Psoas muscle (tissue), 8 donors: ENCODE measurements around the gene MTA3. TPM values are rescaled to one million over a fixed set of nuclear protein-coding genes. Genes with fewer than 3 reads are reported as not detected.

ENCODE experiments used
- ATAC-seq, 4 donors: fragments of 200-7000 bp; cut with Tn5 transposase; one replicate each; pipeline ENCODE4 v1.9.1; 2020; ENCODE audit warnings: moderate library complexity in 3 of 4, mild to moderate bottlenecking in 2 of 4
- DNase-seq, 2 donors: peaks; one replicate each; pipeline ENCODE4 v3.0.0-alpha.2; 2020
- H3K27ac ChIP-seq: fragments of 200-600 bp; one replicate; pipeline ENCODE4 v1.8.0; 2022
- H3K27me3 ChIP-seq, 3 donors: fragments of 200-600 bp in 1 of 3; one replicate each; pipeline versions ENCODE4 v1.6.1 to v1.8.0; 2013 to 2022; ENCODE audit warnings: low read length in 2 of 3, mild to moderate bottlenecking in 2 of 3, moderate library complexity in 1 of 3; ENCODE audit not compliant: insufficient read depth in 3 of 3
- H3K36me3 ChIP-seq, 2 donors: fragments of 200-600 bp in 1 of 2; one replicate each; pipeline versions ENCODE4 v1.6.1 to v1.8.0; 2013 to 2022; ENCODE audit warnings: low read depth in 1 of 2, mild to moderate bottlenecking in 1 of 2, moderate library complexity in 1 of 2; ENCODE audit not compliant: insufficient read depth in 1 of 2
- H3K4me1 ChIP-seq: fragments of 200-600 bp; one replicate; pipeline ENCODE4 v1.8.0; 2022
- H3K4me3 ChIP-seq: fragments of 200-600 bp; one replicate; pipeline ENCODE4 v1.8.0; 2022; ENCODE audit warnings: mild to moderate bottlenecking
- H3K9me3 ChIP-seq: fragments of 200-600 bp; one replicate; pipeline ENCODE4 v1.8.0; 2022
- WGBS, 3 donors: extraction: QIAGEN DNeasy Blood & Tissue Kit; methylation state at CpG; one replicate each; pipeline versions ENCODE4 v1.1.6 to v1.1.7; 2013; 5-methylcytosine and 5-hydroxymethylcytosine counted together
- intact Hi-C, 2 donors: fragments of 100-400 bp; cut with DNase I; formaldehyde crosslinking; loops; one replicate each; pipeline versions ENCODE4 v1.11.0 to v1.14.2; 2022
- polyA plus RNA-seq, 3 donors: library from polyadenylated mRNA; stranded (reverse); fragments of 200-250 nt; gene quantifications; one replicate each; pipeline ENCODE4 v1.2.3, GENCODE V29; 2013
- total RNA-seq, 4 donors: library from RNA; stranded (reverse); fragmentation: NEBNext Ultra II Directional in 2 of 4; extraction: Animal tissue kit (Norgen Biotek cat#: 25700) in 2 of 4; gene quantifications; one replicate each; pipeline versions ENCODE4 v1.2.1 to v1.2.4, GENCODE V29; 2021 to 2023
- TF ChIP-seq, protein P1 (sequence below): fragments of 200-600 bp; IDR thresholded peaks from one replicate; pipeline ENCODE4 v1.8.0; 2022; ENCODE audit warnings: antibody characterized with exemption
- donor health status: healthy with polysubstance abuse.
- donor health status: DM: no; HTN: no; CAD: no; lungs with moderate emphysema.
- donor health status: Bipolar disorder and iron deficiency.
- donor health status: healthy.
- donor health status: DM: yes; HTN: yes; CAD: no.
- donor health status: DM: no; HTN: no; CAD: no.
- donor health status: DM: no; HTN: no; CAD: no.
- donor health status: DM: yes; HTN: yes; CAD: no.

MTA3 gene
- total and polyA plus RNA-seq, 7 donors, result 5.3 to 19.8 (median 10.7) TPM

DNA sequence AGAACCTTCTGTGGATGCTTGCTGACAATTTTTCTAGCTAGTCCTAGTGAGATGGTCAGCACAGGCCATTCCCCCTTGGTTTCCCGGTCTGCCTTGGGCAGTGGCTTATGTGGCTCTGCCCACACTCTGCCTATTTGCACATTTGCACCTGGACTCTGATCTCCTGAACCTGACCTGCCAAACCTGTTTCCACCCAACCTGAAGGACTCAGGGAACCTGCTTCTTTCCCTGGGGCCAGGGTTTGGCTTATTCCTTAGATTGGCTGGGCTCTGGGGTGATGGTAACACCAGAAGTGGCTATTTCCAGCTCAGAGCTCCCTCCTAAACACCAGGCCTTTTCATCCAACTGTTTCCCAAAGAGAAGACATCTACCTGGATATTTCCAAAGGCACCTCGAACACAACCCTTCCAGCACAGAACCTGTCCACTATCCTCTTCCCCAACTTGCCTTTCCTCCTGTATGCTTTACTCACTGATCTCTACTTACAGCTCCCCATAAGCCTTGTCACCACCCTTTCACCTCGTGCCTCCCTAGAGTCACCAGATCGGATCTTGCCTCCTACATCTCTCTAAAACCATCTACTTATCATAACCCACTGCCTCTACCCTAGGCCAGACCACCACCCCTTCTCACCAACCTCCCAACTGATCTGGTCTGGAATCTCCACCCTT is 5.8 kb upstream of the MTA3 start:
- 85 to 88% (median 87%) methylated on average over 4 of the region's 4 CpGs for WGBS, 3 donors
- H3K4me1 ChIP-seq, result peaks cover 10% of the 10 kb centered on the region
- no peak overlapping the region for H3K4me3 ChIP-seq
- TF ChIP-seq, protein P1, sequence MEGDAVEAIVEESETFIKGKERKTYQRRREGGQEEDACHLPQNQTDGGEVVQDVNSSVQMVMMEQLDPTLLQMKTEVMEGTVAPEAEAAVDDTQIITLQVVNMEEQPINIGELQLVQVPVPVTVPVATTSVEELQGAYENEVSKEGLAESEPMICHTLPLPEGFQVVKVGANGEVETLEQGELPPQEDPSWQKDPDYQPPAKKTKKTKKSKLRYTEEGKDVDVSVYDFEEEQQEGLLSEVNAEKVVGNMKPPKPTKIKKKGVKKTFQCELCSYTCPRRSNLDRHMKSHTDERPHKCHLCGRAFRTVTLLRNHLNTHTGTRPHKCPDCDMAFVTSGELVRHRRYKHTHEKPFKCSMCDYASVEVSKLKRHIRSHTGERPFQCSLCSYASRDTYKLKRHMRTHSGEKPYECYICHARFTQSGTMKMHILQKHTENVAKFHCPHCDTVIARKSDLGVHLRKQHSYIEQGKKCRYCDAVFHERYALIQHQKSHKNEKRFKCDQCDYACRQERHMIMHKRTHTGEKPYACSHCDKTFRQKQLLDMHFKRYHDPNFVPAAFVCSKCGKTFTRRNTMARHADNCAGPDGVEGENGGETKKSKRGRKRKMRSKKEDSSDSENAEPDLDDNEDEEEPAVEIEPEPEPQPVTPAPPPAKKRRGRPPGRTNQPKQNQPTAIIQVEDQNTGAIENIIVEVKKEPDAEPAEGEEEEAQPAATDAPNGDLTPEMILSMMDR, result no peak
- ATAC-seq (no peak), DNase-seq (no peak)
- H3K36me3 ChIP-seq, result no peaks in the 10 kb centered on the region
- H3K27ac ChIP-seq, result no peak overlapping the region
- no peaks in the 10 kb centered on the region for H3K9me3 ChIP-seq
- H3K27me3 ChIP-seq, result no peaks in the 10 kb centered on the region
- intact Hi-C loops, result no loop called here

DNA sequence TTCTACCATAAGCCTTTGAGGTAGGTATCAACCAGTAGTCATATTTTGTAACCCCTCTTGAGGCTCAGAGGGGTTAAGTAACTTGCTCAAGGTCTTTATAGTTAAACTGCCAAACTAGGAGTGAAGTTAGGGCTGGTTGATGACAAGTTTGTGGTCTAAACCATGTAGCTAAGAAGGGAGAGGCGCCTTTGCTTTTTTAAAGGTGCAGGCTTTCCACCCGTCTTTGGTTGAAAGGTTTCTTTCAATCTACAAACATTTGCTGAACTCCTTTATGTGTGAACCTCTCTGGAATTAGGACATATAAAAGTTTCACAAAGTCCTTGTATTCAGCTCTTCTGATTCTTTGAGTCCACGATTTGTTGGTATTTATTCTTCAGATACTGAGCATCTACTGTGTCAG is 2.4 kb upstream of the MTA3 start:
- DNase-seq, result no peak
- no peaks in the 10 kb centered on the region for H3K27me3 ChIP-seq
- peaks cover 0 to 7% of the 10 kb centered on the region in 2 donors for H3K36me3 ChIP-seq
- peak overlapping the region; percentile 89 for H3K27ac ChIP-seq
- no peaks in the 10 kb centered on the region for H3K9me3 ChIP-seq
- TF ChIP-seq, protein P1, result no peak
- WGBS, 3 donors, result 92 to 95% (median 92%) methylated on average over 3 of the region's 3 CpGs
- H3K4me3 ChIP-seq, result no peak overlapping the region
- H3K4me1 ChIP-seq, result peaks cover 16% of the 10 kb centered on the region
- intact Hi-C loops, result no loop called here
- ATAC-seq, result no peak

DNA sequence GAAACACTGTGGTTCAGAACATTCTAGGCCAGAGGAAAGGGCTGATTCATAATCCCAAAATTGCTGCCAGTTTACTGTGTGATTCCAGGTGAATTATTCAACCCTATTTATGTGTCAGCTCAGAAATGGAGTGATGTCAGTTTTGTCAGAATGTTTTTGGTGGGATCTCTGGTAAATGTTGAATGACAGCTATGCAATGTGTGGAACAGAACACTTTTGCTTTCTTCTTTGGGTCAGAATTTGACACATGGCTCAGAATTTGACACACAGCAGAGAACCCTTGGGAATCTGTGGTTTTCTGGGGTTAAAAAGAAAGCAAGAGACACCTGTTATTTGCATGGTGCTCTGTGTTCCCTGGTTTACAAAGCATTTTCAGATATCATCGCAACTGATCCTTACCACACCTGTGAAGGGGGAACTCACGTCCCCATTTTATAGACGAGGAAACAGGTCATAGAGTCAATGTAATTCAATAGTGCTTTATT is 1.6 kb upstream of the MTA3 start:
- Histone ChIP-seq H3K9me3 (no peaks in the 10 kb centered on the region), H3K27ac (peak overlapping the region; percentile 89), H3K36me3 (peaks cover 0 to 15% of the 10 kb centered on the region in 2 donors), H3K27me3 (no peaks in the 10 kb centered on the region), H3K4me1 (peaks cover 16% of the 10 kb centered on the region), H3K4me3 (no peak overlapping the region)
- ATAC-seq, result peak in 3 of 4 donors; percentile 44 to 62 (median 60)
- WGBS, 3 donors, result 58 to 83% (median 69%) methylated on average over 3 of the region's 3 CpGs
- no peak for DNase-seq
- TF ChIP-seq, protein P1, result no peak
- intact Hi-C loops, result no loop called here

DNA sequence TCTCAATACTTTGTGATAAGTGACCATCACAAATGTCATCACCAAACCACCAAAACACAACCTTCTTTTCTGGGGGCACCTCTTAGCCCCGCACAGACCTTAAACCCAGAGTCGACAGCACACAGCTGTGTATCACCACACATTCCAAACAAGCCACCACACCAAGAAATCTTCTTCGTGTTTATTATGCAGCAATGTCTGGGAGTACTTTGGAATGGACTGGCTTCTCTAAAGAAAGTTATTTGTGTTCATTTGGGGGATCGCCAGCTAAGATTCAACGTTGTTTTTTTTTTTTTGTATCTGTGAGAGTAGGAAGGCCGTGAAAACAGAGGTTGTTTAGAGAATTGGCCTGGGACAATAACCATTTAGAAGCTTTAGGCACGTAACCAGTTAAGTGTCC is 1.1 kb upstream of the MTA3 start:
- Histone ChIP-seq H3K36me3 (peaks cover 0 to 16% of the 10 kb centered on the region in 2 donors), H3K9me3 (no peaks in the 10 kb centered on the region), H3K4me1 (peaks cover 16% of the 10 kb centered on the region), H3K27ac (peak overlapping the region; percentile 89), H3K27me3 (no peaks in the 10 kb centered on the region), H3K4me3 (no peak overlapping the region)
- peak in 1 of 4 donors; percentile 35 for ATAC-seq
- 45 to 52% (median 50%) methylated on average over 7 of the region's 7 CpGs for WGBS, 3 donors
- intact Hi-C loops, result no loop called here
- TF ChIP-seq, protein P1, result no peak
- no peak for DNase-seq
